ENCODE measurements around the gene TCP10L.

GRCh38 chr21:32565856-32566465, 19.4 kb downstream of the TCP10L start:
- TF ChIP-seq MXI1 (IDR thresholded peaks at IDR 0.05; ENCODE audit: borderline replicate concordance, low read depth, low read length) (no peak), CTCF (conservative IDR thresholded peaks at IDR 0.05; ENCODE audit: low read depth, low read length) (no peak), RFX5 (IDR thresholded peaks at IDR 0.05; ENCODE audit: low read depth, low read length) (no peak), SMC3 (IDR thresholded peaks at IDR 0.05; ENCODE audit: low read depth, low read length) (no peak), RAD21 (IDR thresholded peaks at IDR 0.05; ENCODE audit: low read length) (no peak), RCOR1 (IDR thresholded peaks at IDR 0.05; ENCODE audit: insufficient replicate concordance, low read length) (no peak), ELK1 (IDR thresholded peaks at IDR 0.05; ENCODE audit: borderline replicate concordance, low read depth, low read length) (no peak), CEBPB (IDR thresholded peaks at IDR 0.05; ENCODE audit: low read depth, low read length) (no peak), POLR2A (IDR thresholded peaks at IDR 0.05; ENCODE audit: low read depth, low read length) (no peak), CHD1 (IDR thresholded peaks at IDR 0.05; ENCODE audit: low read depth, low read length) (no peak), BHLHE40 (IDR thresholded peaks at IDR 0.05; ENCODE audit: low read depth, low read length) (no peak), USF2 (IDR thresholded peaks at IDR 0.05; ENCODE audit: low read depth, low read length) (no peak), MAFK (IDR thresholded peaks at IDR 0.05; ENCODE audit: low read depth, low read length) (no peak), NFE2L2 (IDR thresholded peaks at IDR 0.05; ENCODE audit: low read depth, low read length) (no peak)

Measured in IMR-90 (cell line).